ENCODE data around the gene TLR8.
A peak's percentile ranks its signal among the peaks of the same experiment; 100 is the strongest.
"Not testable (repeated sequence)": the region's sequence is repeated elsewhere in the genome, so short reads cannot be mapped to it uniquely, and the experiment has no call there.

TLR8 gene

DNA sequence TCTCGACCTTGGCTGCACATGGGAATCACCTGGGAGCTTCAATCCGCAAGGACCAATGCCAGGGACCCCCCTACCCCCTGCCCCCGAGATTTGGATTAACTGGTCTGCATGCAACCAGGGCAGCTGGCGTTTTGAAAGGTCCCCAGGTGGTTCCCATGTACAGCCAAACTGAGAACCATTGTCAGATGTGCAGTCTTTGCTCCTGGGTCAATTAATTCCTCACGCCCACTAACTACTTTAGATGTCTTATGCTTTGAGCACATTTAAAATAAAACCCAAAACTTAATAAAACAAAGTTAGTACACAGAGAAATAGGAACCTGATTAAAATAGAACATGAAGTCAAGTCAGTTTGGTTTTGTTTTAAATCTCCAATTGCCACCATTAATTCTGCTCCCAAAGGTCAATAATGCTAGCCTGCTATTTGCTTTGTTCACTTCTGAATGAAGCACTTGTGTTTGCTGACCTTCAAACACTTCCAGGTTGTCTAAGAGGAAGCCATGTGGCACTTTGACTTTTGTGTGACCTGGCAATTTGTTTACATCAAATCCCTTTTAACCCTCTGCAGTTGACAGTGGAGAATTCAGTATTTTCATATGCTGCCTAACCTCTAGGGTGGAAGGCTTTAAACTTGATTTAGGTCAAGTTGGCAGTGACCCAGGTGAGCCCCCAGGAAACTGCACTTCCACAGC lies 41.3 kb downstream of the TLR8 start:
- no peak for DNase-seq

DNA sequence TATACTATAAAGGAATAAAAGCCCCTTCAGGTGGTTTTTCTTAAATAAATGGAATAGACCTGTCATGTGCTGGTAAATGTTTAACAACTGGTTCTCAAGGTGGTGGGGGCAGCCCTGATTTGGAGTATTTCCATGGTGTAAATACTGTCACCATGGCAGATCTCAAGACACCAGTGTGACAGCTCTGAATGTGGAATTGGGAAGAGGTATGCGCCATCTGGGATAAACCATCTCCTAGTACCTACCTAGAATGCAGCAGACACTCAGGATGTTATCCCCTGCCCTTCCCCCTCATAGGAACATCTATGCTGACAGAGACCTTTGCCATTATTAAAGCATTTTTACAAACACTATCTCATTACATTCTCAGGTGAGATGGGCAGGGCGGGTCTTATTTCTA lies 42.1 kb downstream of the TLR8 start:
- DNase-seq = no peak

DNA sequence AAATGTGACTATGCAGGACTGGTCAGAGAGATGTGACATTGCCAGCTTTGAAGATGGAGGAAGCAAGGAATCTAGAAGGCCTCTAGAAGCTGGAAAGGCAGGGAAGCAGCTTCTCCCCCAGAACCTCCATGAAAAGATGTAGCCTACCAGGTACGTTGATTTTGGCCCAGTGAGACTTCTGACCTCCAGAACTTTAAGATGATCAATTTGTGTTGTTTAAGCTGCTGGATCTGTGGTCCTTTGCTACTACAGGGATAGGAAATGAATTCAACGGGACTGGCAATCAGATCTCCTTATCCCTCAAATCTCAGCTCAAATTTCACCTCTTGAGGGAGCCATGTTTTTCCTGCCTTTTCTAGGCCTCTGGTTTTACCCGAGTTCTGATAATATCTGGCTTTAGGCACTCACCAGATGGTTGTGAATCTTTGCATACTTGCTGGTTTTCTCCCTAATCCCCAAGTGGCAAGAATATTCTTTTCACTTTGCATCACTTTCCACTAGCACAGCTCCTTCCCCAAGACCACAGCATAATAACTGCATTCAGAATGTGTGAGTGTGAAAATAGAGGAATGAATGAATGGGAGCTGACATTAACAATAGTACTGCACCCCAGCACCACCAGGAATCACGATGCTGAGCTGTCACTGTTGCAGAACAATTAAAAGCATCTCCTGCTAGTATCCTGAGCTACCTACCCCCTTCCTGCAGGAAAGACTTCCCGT lies 42.9 kb downstream of the TLR8 start:
- DNase-seq = peak; percentile 23

DNA sequence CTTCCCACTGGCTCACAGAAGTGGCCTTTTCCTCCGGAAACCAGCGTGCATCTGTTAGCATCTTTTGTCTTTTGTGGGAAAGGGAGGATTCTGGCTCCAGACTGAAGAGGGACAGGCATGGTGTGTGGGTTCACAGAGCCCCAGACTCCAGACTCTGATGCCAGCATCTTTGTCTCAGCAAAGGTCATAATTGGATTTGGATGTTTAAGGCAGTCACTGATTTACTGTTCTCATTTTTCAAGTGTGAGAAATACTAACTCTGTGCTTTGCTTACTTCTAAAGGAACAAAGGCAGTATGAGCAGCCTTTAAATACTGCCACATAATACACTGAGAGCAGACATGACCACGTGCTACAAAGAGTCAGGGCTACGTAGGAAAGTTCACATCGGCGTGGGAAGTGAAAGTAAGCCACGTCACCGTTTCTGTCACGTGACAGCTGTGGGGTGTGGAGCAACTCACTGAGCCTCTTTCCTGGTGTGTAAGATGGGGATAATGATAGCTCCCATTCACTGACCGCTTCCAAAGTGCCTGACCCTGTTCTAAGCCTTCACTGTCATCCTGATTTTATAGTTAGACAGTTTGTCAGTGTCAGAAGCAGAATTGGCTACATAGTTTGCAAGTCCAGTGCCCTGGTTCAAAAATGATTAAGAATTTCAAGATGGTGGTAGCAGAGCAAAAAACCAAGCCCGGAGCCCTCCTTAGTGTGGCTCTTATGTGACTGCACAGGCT lies 43.7 kb downstream of the TLR8 start:
- peak; percentile 74 for DNase-seq

DNA sequence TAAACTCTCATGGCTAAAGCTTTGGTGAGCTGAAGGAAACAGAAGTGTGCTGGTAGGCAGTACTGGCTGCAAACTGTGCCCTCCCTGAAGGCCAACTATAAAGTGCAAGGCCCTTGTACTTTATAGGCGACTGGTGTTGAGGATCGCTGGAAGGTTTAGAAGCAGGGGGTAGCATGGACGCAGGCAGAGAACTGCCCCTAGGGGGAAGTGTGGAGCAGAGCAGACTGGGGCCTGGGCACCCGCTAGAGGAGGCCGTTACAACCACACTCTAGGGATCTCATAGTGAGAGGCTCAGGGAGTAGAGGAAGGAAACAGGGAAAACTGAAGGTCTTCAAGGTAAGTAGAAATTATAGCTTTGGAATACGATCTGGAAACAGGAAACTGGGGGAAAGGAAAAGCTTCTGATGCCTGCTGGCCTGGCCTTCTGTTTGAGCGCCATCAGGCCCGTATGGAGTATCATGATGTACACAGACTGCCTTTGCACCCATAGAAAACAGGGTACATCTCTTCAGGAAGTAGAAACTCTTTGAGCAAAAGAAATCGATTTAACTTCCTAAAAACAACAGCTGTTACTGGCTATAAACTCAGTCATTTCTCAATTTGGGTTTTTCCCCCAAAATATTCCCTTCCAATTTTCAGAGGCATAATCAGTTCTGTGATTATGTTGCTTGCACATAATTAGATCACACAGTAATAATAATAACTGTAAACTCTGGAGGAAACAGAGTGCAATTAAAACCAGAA lies 44.6 kb downstream of the TLR8 start:
- DNase-seq = peak; percentile 8

DNA sequence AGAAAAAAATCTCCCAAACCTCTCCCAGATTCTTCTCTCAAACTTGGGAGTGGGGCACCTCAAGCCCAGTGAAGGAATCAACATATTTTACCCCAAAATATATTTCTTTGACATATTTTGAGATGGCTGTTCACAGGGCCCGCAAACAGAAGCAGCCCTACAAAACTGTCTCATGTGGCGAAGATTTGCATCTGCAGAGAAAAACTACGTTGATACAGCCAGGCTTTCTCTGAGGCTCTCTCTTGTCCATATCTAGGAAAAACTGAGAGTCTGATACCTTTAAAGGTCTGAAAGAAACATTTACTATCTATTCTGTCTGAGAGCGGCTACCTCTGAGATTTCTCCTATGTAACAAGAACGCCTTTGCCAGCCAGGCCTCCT lies 45.2 kb downstream of the TLR8 start:
- DNase-seq = no peak

DNA sequence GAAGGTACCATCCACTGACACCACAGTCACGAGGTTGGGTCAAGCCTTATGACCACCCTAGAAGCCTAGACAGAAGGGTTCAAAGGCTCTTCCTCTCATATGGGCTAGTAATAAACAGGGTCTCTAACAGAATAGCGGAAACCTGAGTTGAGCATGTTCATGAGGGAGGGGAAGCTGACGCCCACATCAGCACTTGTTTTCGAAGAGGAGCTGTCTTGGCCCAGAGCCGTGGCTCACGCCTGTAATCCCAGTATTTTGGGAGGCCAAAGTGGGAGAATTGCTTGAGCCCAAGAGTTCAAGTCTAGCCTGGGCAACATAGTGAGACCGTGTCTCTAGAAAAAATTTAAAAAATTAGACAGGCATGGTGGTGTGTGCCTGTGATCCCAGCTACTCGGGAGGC lies 47.0 kb downstream of the TLR8 start:
- no peak for DNase-seq

DNA sequence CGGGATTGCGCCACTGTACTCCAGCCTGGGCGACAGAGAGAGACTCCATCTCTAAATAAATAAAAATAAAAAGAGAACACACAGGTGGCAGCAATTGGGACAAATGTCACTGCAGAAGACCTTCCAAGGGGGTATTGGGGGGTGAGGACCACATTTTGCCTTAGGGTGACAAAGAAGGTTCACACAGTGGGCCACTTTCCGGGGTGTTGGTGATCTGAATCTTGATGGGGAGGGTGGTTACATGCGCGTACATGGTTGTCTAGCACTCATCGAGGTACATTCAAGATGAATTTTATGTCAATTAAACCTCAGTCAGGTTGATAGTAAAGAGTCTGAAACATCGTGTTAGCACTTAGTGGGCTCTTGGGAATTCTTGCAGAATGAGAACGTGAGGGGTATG lies 48.0 kb downstream of the TLR8 start:
- DNase-seq = no peak

DNA sequence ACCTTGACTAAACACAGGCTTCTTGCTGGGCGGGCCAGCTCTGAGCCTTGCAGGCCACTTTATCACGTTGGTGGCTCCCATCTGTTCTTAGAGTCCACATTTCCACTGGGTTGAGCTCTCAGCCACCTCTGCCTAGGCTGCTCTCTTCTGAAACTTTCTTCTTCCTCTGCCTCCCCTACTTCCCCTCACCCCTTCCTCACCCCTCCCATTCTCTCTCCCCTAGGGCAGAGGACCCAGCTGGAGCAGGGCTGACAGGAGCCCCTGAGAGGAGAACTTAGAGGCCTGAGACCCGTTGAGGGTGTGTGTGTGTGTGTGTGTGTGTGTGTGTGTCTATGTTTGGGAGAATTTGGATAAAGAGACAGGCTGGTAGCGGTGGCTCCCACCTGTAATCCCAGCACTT lies 48.6 kb downstream of the TLR8 start:
- DNase-seq = no peak

DNA sequence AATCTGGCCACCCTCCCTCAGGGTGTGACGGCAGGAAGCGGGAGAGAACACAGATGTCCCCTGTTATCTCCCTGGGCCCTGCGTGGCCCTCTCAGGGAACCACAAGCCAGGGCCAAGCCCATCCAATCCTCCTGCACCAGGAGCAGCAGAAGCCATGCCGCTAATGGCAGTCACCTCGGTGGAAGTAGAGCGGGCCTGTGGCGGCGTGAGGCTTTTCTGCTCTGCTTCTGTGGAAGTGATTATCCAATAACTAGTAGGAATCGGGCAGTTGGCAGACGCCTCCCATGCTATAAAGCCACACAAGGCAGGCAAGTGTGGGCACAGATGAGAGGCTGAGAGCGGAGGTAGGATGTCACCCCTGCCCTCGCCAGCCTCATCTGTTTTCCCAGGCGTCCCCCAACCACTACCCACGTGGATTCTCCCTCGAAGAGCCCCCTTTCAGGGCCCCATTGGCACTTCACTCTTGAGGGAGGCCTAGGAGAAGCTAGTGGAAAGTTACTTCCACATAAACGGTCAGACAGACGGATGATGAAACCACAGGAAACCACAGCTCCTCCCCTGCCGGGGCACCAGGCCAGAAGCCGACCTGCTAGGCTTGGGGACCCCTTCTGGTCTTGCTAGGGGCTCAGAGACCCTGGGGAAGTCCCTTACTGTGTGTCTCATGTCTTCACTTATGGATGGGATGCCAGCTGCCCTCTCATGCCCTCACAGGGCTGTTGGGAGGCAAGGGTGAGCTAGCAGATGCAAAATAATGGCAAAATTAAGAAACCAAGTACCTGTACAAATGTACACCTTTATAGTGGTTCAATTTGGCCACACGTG lies 49.7 kb downstream of the TLR8 start:
- peak; percentile 63 for DNase-seq

DNA sequence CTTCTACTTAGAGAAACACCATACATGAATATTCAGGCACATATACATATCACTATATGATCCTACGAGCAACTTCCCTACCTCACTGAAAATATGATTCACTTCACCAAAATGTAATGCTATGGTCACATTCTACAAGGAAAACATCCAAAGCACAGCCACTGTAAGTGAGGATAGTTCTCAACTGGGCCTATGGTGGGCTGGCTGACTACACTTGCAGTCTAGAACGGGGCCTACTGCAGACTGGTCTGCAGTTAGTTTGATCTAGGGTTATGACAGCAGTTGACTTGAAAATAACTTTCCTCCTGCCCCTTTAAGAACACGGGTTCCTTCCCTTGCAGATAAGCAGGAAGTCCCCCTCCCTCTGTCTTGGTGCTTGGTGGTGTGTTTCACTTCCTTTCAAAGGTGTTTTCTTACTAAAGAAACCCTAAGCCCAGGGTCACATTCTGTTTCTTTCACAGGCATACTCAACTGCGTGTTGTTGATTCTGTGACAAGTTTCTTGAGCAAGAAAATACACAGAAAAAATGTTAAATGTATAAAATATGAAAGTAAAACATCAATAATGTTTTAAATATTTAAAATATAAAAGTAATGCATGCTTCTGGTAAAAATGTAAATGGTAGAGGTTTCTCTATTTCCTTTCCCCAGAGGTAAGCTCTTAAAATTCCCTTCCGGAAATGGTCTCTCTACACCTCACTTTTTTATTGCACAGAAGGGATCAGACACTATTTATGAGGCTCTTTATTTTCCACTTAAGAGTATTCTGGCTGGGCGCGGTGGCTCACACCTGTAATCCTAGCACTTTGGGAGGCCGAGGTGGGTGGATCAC lies 50.5 kb downstream of the TLR8 start:
- peak; percentile 51 for DNase-seq

DNA sequence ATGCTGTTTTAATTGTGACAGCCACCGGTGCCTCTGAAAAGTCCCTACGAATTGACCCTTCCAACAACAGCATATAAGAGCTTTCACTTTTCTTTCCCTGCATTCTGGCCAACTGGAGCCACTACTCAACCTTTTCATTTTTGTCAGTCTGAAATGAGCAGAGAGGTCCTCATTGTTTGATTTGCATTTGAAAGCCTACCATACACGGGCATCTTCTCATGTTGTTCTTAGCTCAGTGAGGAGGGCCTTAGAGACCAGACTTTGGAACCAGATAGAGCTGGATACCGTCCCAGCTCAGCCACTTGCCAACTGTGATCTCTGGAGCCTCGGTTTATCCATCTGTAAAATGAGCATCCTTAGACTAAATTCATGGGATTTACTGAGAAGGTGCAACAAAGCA lies 51.6 kb downstream of the TLR8 start:
- DNase-seq = no peak

DNA sequence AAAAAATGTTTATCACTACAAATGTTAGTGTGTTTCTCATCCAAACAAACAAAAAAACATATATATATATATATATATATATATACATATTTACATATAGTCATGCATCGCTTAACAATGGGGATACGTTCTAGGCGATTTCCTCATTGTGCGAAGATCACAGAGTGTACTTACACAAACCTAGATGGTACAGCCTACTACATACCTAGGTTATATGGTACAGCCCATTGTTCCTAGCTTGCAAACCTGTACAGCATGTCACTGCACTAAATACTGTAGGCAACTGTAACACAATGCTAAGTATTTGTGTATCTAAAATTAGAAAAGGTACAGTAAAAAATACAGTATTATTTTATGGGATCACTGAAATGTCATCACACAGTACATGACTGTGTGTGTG lies 52.0 kb downstream of the TLR8 start:
- no peak for DNase-seq

DNA sequence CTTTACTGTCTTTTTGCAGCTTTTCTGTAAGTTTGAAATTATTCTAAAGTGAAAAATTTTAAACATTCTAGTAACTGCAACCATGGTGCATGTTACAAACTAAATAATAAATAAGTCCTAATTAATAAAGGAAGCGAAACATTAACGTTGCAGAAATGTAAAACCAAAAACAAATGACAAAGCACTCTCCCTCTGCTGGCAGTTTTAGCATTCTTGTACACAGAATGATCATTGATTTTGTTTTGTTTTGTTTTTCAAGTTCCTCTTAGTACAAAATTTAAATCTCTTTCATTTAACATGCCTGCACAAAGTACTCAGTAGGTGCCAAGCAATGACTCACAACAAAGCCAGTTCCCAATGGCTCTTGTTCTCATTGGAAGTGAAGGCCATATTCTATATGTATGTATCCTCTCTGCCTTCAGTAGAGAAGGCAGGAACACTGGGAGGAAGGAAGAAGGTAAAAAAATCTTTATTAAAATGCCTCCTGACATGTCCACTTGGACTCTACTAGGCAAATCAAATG lies 54.8 kb downstream of the TLR8 start:
- no peak for DNase-seq

DNA sequence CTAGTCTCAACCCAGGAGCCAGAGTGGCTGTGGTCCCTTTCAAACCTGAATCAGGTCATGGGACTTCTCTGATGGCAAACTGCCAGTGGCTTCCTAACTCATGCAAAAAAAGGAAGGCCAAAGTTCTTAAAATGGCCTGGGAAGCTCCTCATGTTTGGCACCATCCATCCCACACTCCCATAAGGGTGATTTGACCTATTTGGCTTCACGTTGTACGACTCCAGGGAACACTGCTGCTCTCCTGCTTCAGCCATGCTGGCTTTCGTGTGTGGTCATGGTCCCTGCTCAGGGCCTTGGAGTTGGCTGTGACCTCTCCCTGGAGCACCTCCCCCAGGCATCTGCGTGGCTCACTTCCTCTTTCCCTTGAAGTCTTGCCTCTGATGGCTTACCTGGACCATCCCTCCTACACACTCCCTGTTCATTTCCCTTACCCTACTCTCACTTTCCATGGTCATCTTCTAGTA lies 55.7 kb downstream of the TLR8 start:
- DNase-seq = no peak

DNA sequence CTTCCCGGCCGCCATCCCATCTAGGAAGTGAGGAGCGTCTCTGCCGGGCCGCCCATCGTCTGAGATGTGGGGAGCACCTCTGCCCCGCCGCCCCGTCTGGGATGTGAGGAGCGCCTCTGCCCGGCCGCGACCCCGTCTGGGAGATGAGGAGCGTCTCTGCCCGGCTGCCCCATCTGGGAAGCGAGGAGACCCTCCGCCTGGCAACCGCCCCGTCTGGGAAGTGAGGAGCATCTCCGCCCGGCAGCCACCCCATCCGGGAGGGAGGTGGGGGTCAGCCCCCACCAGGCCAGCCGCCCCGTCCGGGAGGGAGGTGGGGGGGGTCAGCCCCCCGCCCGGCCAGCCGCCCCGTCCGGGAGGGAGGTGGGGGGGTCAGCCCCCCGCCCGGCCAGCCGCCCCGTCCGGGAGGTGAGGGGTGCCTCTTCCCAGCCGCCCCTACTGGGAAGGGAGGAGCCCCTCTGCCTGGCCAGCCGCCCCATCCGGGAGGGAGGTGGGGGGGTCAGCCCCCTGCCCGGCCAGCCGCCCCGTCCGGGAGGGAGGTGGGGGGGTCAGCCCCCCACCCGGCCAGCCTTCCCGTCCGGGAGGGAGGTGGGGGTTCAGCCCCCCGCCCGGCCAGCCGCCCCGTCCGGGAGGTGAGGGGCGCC lies 56.9 kb downstream of the TLR8 start:
- not testable (repeated sequence) for DNase-seq

DNA sequence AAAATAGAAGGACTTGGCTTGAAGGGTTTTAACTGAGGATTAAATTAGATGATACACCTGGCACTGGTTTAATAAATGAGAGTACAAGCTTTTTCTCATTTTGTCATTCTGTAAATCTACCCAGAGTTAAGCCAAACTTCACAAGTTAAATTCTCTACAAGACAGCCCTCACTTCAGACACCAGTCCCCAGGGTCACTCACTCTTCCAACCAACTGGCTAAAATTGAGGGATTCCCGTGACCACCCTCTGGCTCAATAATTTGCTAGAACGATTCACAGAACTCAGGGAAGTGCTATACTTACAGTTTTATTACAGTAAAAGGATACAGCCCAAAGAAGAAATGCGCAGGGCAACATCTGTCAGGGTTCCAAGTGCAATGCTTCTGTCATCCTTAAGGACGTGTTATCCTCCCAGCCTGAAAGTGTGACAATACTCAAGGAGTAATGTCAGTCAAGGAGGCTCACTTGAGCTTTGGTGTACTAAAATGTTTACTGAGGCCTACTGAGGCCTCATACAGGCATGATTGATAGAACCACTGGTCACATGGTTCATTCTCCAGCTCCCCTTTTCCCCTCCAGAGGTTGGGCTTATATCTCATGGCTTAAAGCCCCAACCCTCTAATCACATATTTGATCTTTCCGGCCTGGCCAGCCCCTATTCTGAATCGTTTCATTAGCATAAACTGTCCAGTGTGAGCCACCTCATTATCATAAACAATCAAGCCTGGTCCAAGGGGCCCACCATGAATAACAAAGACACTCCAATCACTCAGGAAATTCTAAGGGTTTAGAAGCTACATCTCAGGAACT lies 58.9 kb downstream of the TLR8 start:
- DNase-seq = no peak

DNA sequence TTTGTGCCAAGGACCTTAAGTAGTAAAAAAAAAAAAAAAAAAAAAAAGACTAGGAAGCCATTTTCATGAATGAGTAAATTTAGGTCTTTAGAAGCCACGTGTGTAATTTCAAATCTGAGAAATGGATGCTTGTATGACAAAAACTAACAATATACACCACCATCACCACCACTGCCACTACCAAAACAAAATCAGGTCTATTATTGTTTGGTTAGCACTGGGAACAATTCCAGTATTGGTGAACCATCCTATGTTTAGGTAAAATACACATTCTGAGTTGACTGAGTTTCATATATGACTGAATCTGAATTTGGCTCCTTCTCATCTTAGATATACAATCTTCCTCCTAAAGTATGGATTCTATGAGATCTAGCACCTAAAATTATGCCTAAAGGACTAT lies 59.7 kb downstream of the TLR8 start:
- no peak for DNase-seq

DNA sequence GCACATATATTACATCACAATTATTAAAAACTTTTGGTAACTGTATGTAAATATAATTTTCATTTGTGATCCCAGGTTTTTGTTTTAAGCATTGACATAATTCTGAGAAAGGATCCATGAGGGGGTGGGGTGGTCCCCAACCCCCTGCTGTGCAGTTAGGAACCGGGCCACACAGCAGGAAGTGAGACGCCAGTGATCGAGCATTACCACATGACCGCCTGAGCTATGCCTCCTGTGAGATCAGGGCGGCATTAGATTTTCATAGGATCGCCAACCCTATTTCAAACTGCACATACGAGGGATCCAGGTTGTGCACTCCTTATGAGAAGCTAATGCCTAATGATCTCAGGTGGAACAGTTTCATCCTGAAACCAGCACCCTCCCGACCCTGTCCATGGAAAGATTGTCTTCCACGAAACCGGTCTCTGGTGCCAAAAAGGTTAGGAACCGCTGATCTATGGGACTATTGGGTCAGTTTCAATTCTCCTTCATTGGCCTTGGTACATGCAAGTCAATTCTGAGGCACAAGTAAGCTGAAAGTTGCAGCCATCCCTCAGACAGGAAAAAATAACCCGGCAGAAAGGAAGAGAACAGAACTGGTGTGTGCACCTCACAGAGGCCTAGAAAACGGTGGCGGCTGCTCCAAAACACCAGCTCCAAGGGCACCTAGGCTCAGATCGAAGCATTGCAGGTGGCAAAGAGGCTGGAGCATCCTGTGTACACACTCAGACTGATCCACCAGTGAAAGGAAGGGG lies 61.5 kb downstream of the TLR8 start:
- no peak for DNase-seq
